Astrocyte (in vitro differentiated cells and primary cell): ENCODE results near the gene ADAMTS9. TPM values are rescaled to one million over a fixed set of nuclear protein-coding genes. Genes with fewer than 3 reads are reported as not detected.

Experiments used
- DNase-seq: peaks from one replicate; pipeline ENCODE4 v3.0.0-alpha.2; 2010; ENCODE audit warnings: low read depth
- FAIRE-seq: peaks from 2 replicates; lab custom pipeline; 2011; peaks lifted over from hg19 to GRCh38; lab: Jason Lieb, UNC
- H2AFZ ChIP-seq: 2 replicates; pipeline ENCODE4 v1.6.0; 2012; ENCODE audit warnings: low read depth, low read length, inconsistent platforms
- H3K27ac ChIP-seq: 2 replicates; pipeline ENCODE4 v1.5.1; 2011; ENCODE audit warnings: low read depth, low read length, inconsistent platforms
- H3K27me3 ChIP-seq: 2 replicates; pipeline ENCODE4 v1.6.0; 2011; ENCODE audit warnings: low read length, inconsistent platforms; ENCODE audit not compliant: insufficient read depth
- H3K36me3 ChIP-seq: 2 replicates; pipeline ENCODE4 v1.5.1; 2011; ENCODE audit warnings: low read length, inconsistent platforms; ENCODE audit not compliant: insufficient read depth
- H3K4me1 ChIP-seq: 2 replicates; pipeline ENCODE4 v1.5.1; 2011; ENCODE audit warnings: low read length, inconsistent platforms; ENCODE audit not compliant: insufficient read depth
- H3K4me2 ChIP-seq: 2 replicates; pipeline ENCODE4 v1.6.0; 2012; ENCODE audit warnings: low read length, inconsistent platforms
- H3K4me3 ChIP-seq: 2 replicates; pipeline ENCODE4 v1.5.1; 2011; ENCODE audit warnings: low read depth, mild to moderate bottlenecking, low read length, inconsistent platforms; ENCODE audit not compliant: insufficient read depth
- H3K79me2 ChIP-seq: 2 replicates; pipeline ENCODE4 v1.6.0; 2012; ENCODE audit warnings: mild to moderate bottlenecking, low read length, inconsistent platforms; ENCODE audit not compliant: insufficient read depth
- H3K9ac ChIP-seq: 2 replicates; pipeline ENCODE4 v1.6.0; 2012; ENCODE audit warnings: mild to moderate bottlenecking, low read length, inconsistent platforms
- H3K9me3 ChIP-seq: 2 replicates; pipeline ENCODE4 v1.5.1; 2012; ENCODE audit warnings: low read depth, mild to moderate bottlenecking, low read length, inconsistent platforms; ENCODE audit not compliant: insufficient read depth
- H4K20me1 ChIP-seq: 2 replicates; pipeline ENCODE4 v1.6.0; 2012; ENCODE audit warnings: low read length, inconsistent platforms; ENCODE audit not compliant: insufficient read depth
- H3K27ac Mint-ChIP-seq: one replicate; pipeline ENCODE4 v1.8.0; 2021; ENCODE audit warnings: mild to moderate bottlenecking, mixed read lengths; ENCODE audit not compliant: unreplicated experiment
- H3K27me3 Mint-ChIP-seq: one replicate; pipeline ENCODE4 v1.8.0; 2021; ENCODE audit warnings: low read depth, mixed read lengths; ENCODE audit not compliant: unreplicated experiment
- H3K36me3 Mint-ChIP-seq: one replicate; pipeline ENCODE4 v1.8.0; 2021; ENCODE audit warnings: low read depth, mixed read lengths; ENCODE audit not compliant: unreplicated experiment
- H3K4me1 Mint-ChIP-seq: one replicate; pipeline ENCODE4 v1.8.0; 2021; ENCODE audit warnings: low read depth, mixed read lengths; ENCODE audit not compliant: unreplicated experiment
- H3K4me3 Mint-ChIP-seq: one replicate; pipeline ENCODE4 v1.8.0; 2021; ENCODE audit warnings: mild to moderate bottlenecking, moderate library complexity, mixed read lengths; ENCODE audit not compliant: unreplicated experiment
- H3K9me3 Mint-ChIP-seq: one replicate; pipeline ENCODE4 v1.8.0; 2021; ENCODE audit warnings: mild to moderate bottlenecking, mixed read lengths; ENCODE audit not compliant: unreplicated experiment
- EZH2 ChIP-seq: IDR thresholded peaks from 2 replicates; pipeline ENCODE4 v1.6.1; 2012; ENCODE audit warnings: mild to moderate bottlenecking, low read length, inconsistent platforms; ENCODE audit not compliant: insufficient read depth
- total RNA-seq: library from RNA; stranded (reverse); gene quantifications from 2 replicates; pipeline ENCODE4 v1.2.1, GENCODE V29; 2021
- TF ChIP-seq, protein P1 (sequence below): IDR thresholded peaks from 2 replicates; pipeline ENCODE4 v1.5.1; 2011; ENCODE audit warnings: low read depth, mild to moderate bottlenecking, inconsistent platforms, low read length, moderate library complexity; ENCODE audit not compliant: insufficient read depth

The ADAMTS9 gene
- total RNA-seq, 1 donor from 2014 or later = 8.3 TPM

DNA sequence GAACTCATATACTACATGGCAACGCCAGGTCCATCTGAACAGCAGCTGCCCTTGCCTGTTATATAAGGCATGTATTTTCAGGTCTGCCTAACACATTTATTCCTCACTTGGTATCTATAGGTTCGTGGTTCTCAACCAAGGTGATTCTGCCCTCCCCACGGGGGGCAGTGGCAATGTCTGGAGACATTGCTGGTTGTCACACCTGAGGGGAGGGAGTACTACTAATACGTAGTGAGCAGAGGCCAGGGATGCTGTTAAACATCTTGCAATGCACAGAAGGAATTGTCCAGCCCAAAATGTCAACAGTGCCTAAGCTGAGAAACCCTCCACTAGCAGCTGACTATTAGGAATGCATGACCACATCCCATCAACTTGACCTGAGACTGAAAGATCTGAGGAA, 32.6 kb downstream of the ADAMTS9 start:
- TF ChIP-seq, protein P1, sequence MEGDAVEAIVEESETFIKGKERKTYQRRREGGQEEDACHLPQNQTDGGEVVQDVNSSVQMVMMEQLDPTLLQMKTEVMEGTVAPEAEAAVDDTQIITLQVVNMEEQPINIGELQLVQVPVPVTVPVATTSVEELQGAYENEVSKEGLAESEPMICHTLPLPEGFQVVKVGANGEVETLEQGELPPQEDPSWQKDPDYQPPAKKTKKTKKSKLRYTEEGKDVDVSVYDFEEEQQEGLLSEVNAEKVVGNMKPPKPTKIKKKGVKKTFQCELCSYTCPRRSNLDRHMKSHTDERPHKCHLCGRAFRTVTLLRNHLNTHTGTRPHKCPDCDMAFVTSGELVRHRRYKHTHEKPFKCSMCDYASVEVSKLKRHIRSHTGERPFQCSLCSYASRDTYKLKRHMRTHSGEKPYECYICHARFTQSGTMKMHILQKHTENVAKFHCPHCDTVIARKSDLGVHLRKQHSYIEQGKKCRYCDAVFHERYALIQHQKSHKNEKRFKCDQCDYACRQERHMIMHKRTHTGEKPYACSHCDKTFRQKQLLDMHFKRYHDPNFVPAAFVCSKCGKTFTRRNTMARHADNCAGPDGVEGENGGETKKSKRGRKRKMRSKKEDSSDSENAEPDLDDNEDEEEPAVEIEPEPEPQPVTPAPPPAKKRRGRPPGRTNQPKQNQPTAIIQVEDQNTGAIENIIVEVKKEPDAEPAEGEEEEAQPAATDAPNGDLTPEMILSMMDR = no peak
- no peak for TF ChIP-seq EZH2
- H3K9me3 ChIP-seq = no peaks in the 10 kb centered on the region
- no peaks in the 10 kb centered on the region for H3K27me3 ChIP-seq
- peaks cover 3% of the 10 kb centered on the region for H3K36me3 Mint-ChIP-seq
- no peak overlapping the region for H3K4me3 Mint-ChIP-seq
- H3K4me1 ChIP-seq = peaks cover 3% of the 10 kb centered on the region
- H3K27ac Mint-ChIP-seq = no peak overlapping the region
- H3K27ac ChIP-seq = no peak overlapping the region
- no peak overlapping the region for H3K4me3 ChIP-seq
- H3K27me3 Mint-ChIP-seq = no peaks in the 10 kb centered on the region
- no peak for FAIRE-seq
- H3K4me1 Mint-ChIP-seq = peaks cover 35% of the 10 kb centered on the region
- H3K9me3 Mint-ChIP-seq = no peaks in the 10 kb centered on the region
- H3K36me3 ChIP-seq = no peaks in the 10 kb centered on the region
- H2AFZ ChIP-seq = no peak overlapping the region
- no peak overlapping the region for H3K4me2 ChIP-seq
- no peaks in the 10 kb centered on the region for H3K79me2 ChIP-seq
- no peaks in the 10 kb centered on the region for H4K20me1 ChIP-seq
- DNase-seq = no peak
- H3K9ac ChIP-seq = no peak overlapping the region

DNA sequence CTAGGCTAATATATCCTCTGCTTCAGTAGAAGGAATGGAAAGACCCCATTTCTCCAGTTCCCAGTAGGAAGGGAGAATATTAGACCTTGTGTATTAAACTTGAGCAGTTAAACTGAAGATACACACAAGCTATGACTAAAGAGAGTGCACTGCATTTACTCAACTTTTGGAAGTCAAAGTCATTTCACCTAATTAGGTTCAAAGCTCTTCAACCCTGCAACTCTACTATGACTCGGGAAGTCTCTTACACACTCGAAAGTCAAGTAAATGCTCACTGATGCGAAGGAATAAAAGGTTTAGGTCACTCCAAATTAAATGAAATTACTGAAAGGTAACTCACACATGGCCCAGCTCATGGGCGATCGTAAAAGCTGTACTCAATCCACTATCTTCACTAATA, 33.8 kb downstream of the ADAMTS9 start:
- H3K9me3 ChIP-seq = no peaks in the 10 kb centered on the region

DNA sequence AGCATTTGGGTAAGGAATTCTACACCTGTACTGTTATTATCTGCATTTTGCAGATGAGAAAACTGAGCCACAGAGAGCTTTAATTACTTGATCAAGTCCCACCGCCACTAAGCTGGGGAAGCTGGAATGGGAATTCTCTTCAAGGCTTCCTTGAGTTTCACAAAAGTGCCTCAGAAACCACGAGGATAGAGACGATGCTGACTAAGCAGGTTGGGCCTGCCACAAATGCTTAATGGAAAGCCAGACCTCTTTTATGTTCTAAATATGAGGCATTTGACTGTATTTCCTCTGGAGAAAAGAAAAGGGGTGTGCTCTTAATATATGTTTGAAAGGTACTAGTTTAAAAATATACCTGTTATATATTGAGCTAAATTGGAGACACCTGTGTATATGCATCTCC, 34.7 kb downstream of the ADAMTS9 start:
- Histone ChIP-seq H3K27me3 (no peaks in the 10 kb centered on the region), H3K9me3 (no peaks in the 10 kb centered on the region), H4K20me1 (no peaks in the 10 kb centered on the region), H3K4me2 (no peak overlapping the region), H3K4me1 (peaks cover 3% of the 10 kb centered on the region), H3K4me3 (no peak overlapping the region), H3K36me3 (no peaks in the 10 kb centered on the region), H3K79me2 (no peaks in the 10 kb centered on the region), H3K9ac (no peak overlapping the region), H2AFZ (no peak overlapping the region), H3K27ac (no peak overlapping the region)
- DNase-seq = no peak
- no peak for FAIRE-seq
- Mint-ChIP-seq H3K9me3 (peaks cover 3% of the 10 kb centered on the region), H3K27me3 (no peaks in the 10 kb centered on the region), H3K4me3 (no peak overlapping the region), H3K27ac (no peak overlapping the region), H3K4me1 (peaks cover 41% of the 10 kb centered on the region), H3K36me3 (peaks cover 9% of the 10 kb centered on the region)
- TF ChIP-seq, protein P1 = no peak
- no peak for TF ChIP-seq EZH2

More for the DNA sequence above, 33.8 kb downstream of the ADAMTS9 start:
- no peak for DNase-seq
- no peaks in the 10 kb centered on the region for H3K9me3 Mint-ChIP-seq
- H3K27me3 Mint-ChIP-seq = no peaks in the 10 kb centered on the region
- Histone ChIP-seq H3K27ac (no peak overlapping the region), H4K20me1 (no peaks in the 10 kb centered on the region), H3K4me1 (peaks cover 3% of the 10 kb centered on the region), H3K9ac (no peak overlapping the region), H3K79me2 (no peaks in the 10 kb centered on the region), H3K4me3 (no peak overlapping the region), H3K36me3 (no peaks in the 10 kb centered on the region), H2AFZ (no peak overlapping the region), H3K4me2 (no peak overlapping the region), H3K27me3 (no peaks in the 10 kb centered on the region)
- no peak overlapping the region for H3K4me3 Mint-ChIP-seq
- TF ChIP-seq EZH2 = no peak
- TF ChIP-seq, protein P1 = no peak
- peaks cover 37% of the 10 kb centered on the region for H3K4me1 Mint-ChIP-seq
- peaks cover 5% of the 10 kb centered on the region for H3K36me3 Mint-ChIP-seq
- FAIRE-seq = no peak
- no peak overlapping the region for H3K27ac Mint-ChIP-seq
